HG03135 (cell line): ENCODE results near the gene MRPL41.
"Not testable (repeated sequence)": the region's sequence is repeated elsewhere in the genome, so short reads cannot be mapped to it uniquely, and the experiment has no call there.

Experiments
- ATAC-seq: cut with Tn5 transposase; IDR thresholded peaks from one replicate; pipeline ENCODE4 v1.9.1; 2021; ENCODE audit warnings: mild to moderate bottlenecking, moderate library complexity; ENCODE audit not compliant: unreplicated experiment

The MRPL41 gene

DNA sequence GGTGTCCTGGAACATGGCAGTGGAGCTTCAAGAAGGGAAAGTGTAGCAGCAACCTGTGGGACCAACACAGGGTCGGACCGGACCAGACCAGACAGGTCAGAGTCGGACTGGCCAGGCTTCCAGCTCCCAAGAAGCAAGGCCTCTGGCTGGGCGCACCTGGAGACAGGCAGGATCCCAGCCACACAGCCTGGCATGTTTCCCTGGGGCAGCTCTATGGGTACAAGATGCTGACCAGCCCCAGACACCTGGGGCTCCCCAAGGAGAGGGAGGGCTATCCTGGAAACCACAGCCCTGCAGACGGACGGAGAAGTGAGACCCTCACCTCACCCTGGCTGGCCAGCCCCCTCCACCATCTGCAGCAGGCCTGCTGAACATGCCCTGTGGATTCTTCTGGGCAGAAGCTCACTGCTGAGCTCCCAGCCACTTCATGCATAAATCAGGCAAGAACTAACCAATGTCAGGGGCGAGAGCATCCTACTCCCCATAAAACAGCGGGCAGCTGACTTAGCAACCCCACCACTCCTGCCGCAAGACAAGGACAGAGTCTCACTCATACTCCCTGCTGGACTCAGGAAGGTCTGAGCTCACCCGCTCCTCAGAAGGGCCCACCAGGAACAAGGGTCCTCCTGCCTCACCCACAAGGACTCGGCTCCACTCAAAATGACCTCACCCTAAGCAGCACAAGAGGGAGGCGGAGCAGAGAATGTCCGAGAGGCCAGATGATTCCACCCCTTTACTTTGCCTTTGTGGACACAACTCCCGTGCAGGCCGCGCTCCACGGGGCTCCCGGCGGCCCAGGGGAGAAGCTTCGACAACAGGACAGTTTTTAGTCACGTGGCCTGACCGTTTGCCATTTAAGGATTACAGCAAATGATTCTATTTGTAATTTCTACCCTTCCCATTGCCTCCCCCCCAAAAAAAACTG is 29.9 kb downstream of the MRPL41 start:
- ATAC-seq: no peak

DNA sequence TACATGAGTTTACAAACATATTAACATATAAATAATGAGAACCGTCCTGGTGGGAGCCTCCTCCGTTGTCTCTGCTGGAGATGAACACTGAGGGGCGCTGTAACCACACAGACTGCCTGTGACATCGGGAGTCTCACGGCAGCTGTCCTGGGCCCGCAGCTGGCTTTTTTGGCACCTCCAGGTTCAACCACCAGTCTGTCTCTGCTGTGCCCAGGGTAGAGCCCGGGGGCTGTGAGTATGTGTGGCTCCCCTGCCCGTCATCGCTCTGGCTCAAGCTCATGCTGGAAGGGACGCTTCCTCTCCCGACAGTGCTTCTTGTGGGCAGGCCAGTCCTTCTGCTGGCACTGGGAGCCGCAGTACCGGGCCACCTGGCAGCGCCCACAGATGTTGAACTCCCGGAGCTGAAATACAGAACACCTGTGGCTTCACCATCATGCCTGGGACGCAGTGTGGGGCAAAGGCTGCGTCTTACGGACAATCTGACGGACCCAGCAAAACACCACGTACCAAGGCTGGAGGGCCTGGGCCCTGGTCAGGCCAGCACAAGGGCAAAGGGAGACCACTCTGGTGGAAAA is 30.7 kb downstream of the MRPL41 start:
- ATAC-seq: no peak

DNA sequence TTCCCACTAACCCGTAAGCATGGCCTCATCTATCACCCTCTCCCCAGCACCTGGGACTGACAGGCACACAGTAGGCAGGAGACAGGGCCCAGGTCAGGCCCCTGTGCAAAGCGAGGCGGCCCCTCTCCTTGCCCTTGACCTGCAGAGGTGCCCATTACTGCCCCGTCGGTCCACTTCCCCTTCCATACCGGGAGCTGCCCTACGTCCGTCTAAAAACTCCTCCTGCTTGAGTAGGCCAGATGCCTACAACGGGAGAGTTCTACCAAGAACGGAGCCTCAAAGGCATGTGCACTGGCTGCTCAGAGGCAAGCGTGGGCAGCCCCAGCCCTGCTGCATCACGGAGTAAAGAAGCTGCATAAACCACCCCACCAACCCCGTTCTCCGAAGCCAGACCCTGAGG is 31.7 kb downstream of the MRPL41 start:
- no peak for ATAC-seq

DNA sequence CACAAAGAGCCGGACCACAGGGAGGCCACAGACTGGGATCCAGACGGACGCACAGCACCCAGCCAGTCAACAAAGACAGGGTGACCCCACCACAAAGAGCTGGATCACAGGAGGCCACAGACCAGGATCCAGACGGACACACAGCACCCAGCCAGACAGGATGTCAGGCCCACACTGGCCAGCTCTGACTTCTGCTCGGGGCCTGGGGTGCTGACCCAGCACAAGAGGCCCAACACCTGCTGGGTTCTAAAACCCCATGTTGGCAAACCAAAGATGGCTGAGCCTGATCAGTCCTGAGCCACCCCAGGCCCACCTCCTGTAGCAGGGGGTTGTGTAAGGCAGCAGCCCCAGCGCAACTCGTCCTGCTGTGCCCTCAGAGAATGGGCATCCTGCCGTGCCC is 32.3 kb downstream of the MRPL41 start:
- no peak for ATAC-seq

DNA sequence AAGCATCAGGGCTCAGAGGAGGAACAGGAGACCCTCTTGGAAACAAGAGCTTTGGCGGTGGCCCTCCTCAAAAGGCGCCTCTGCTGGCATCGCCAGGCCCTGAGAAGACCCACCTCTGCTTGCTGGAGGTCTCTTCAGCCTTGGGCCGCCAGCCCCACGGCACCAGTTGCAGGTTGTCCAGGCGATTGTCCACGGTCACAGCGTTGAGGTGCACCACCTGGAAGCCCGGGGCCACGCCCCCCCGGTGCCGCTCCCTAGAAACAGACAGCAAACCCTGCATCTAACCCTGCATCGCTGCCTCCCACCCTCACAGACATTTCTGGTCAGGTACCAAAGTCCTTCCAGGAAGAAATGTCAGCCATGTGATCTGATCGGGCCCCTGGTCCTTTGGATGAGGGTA is 35.2 kb downstream of the MRPL41 start:
- ATAC-seq: no peak

DNA sequence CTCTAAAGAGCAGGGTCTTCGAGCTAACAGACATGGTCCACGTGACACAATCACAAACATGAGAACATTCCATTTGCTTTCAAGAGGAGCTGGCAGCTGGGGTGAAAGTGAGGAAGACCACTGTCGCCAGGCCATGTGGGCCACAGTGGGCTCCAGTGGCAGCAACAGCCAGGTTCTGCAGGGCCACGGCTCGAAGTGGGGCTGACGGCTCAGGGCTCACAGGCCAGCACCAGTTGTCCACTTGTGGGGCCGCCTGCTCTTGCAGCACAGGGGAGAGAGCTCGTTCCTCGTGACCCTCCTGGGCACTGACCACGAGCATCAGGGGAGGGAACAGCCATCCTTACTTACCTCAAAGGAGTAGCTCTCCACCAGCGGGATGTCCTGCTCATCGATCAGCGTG is 36.6 kb downstream of the MRPL41 start:
- ATAC-seq: no peak

DNA sequence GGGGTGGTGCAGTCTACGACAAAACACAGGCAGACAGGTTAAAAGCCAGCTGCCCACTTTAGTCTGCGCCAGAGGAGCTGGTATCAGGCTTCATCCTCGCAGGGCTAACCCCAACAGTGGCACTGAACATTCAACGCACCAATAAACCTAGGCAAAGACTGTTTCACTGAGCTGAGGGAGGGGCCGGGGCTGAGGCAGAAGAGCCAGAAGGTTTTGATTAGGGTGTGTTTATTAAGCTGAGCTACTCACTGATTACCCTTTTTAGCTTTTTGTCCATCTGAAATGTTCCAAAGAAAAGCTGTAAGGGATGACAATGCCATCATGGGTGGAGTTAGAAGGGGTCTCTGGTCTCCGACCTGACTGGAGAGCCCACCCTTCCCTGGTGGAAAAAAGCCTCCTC is 37.2 kb downstream of the MRPL41 start:
- ATAC-seq: no peak

DNA sequence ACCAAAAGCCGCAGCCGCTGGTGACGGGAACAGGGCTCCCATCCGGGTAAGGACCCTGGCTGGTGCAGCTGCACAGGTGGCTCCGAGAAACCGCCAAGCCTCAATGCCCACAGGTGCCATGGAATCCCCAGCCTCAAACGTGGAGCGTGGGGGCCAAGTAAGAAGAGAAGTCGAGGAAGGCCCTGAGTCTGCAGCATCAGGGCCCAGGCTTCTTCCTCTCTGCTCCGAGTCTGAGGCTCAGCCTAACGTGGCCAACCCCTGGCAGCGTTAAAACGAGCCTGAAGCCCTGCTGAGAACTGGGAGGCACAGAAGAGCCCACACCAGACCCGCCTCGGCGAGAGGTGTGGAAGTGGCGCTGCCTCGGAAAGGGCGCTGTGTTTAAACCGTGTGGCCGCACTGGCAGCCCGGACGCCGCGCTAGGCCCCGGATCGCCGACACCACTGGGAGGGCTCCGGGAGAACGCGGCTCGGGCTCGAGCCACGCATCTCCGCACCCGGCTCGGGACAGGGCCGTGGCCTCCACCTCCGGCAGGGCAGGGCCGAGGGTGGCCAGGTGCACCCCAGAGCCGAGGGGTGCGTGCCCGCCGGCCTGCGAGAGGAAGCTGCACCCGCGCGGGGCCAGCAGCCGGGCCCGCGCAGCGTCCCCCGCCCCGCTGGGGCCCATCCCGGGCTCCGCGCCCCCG is 37.9 kb downstream of the MRPL41 start:
- ATAC-seq: peak; percentile 10

DNA sequence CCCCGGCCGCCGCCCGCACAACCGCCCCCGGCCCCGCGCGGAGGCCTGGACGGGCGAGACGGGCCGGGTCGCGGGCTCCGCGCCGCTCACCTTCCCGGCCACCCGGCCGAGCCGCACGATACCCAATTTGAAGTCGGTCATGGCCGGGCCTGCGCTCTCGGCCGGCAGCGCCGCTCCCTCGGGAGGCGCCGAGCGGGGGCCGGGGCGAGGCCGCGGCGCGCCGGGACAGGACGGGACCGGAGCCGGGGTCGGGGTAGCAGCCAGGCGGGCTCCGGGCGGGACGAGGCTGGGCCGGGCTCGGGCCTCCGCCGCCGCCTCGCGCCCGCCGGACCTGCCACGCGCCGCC is 38.4 kb downstream of the MRPL41 start:
- ATAC-seq: no peak

DNA sequence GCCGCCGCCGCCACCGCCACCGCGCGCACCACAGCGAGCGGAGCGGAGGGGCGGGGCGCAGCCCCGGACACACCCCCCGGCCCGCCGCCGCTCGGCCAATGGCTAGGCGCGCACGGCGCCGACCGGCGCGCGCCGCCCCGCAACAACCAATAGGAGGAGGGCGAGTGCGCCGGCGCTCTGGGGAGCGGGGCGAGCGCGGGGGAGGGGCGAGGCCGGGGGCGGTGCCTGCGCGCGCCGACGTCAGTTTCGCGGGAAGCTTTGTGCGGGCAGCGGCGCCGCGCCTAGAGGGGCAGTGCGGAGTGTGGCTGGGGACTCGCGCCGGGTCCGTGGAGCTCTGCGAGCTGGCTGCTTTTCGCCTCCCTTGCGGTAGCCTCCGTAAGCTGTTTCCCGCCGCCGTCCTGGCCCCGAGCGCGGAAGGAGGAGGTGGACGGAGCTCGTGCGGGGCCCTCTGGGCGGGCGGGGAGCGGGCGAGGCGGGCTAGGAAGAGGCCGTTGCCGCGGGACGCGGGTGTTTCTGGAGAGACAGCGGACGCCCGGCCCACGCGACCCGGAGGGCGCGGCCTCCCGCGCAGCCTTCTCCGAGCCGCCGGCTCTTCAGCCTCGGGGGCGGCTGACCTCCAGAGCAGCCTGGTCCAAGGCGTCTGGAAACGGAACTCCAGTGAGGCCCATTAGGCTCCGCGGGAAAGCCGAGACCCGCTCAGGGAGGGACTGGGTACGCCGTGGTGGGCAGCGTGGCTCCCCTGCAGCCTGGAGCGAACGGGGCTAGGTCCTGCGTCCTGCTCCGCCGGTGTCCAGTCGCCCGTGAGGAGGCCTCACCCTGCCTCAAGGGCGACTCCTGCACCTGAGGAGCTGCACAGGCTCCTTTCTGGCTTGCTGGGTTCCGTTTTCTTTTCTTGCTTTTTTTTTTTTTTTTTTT is 39.0 kb downstream of the MRPL41 start, which contains the start of gene ZMYND19:
ZMYND19 (minus strand) TSS at position 44 of the 915 bp plus-strand sequence. CDS start 249 bp downstream, outside the sequence.
- ATAC-seq: peak; percentile 82

DNA sequence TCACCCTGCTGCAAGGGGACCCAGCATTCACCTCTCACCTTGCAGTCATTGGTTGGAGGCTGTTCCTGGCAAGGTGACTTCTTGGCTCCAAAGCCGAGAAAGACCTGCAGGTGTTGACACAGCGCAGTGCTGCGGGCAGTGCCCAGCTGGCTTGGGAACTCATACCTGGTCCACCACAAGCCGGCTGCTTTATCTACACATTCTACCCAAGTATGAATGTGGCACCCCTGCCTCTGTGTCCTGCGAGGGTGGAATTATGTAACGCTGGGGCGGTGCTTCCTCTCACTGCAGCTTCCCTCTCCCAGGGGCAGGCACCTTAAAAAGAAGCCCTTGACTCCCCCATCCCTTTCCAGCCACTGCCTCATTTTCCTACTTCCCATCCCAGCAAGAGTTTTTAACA is 41.1 kb downstream of the MRPL41 start:
- ATAC-seq: no peak

DNA sequence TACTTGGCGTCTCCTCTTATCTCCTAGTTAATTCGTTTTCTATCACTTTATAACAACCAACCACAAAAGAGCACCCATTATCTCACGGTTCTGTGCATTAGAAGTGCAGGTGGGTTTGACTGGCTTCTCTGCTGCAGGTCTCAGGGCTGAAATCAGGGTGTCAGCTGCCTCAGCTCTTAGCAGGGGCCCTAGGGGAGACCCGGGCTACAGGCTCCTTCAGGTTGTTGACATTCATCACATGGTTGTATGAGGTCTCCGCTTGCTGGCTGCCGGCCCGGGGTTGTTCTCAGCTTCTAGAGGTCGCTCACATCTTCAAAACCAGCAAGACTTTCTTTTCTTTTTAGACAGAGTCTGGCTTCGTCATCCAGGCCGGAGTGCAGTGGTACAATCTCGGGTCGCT is 41.5 kb downstream of the MRPL41 start:
- ATAC-seq: no peak

DNA sequence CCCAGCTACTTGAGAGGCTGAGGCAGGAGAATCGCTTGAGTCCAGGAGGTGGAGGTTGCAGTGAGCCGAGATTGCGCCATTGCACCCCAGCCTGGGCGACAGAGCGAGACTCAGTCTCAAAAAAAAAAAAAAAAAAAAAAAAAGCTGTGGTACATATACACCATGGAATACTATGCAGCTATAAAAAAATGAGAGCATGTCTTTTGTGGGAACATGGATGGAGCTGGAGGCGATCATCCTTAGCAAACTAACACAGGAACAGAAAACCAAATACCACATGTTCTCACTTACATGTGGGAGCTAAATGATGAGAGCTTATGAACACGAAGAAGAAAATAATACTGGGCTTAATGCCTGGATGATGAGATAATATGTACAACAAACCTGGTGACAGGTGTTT is 44.9 kb downstream of the MRPL41 start:
- not testable (repeated sequence) for ATAC-seq

DNA sequence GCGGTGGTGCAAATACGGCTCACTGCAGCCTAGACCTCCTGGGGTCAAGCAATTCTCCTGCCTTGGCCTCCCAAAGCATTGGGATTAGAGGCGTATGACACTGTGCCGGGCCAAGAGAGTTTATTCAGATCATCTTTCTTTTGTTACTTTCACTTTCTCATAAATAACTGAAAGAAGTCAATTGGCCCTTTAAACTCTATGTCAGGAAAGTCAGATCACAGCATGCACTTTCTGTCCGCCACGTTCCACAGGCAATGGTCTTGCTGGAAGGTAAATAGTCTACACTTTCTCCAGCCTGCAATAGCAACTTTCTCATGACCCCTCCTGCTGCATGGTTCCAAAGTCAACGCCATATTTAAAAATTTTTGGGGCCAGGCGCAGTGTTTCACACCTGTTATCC is 47.3 kb downstream of the MRPL41 start:
- no peak for ATAC-seq
